Peyer's patch (tissue), 4 donors: Measurements from ENCODE around the gene DLAT. TPM values are rescaled to one million over a fixed set of nuclear protein-coding genes. Genes with fewer than 3 reads are reported as not detected.

Experiments used
- DNase-seq, 3 donors: peaks; one replicate each; pipeline ENCODE4 v3.0.0-alpha.2; 2017 to 2019
- H3K27ac ChIP-seq, 4 donors: fragments of 200-600 bp; sonication (generic); one replicate each; pipeline ENCODE4 v1.5.1; 2016 to 2019
- H3K27me3 ChIP-seq, 2 donors: fragments of 200-600 bp; sonication (generic); one replicate each; pipeline ENCODE4 v1.5.1; 2019
- H3K36me3 ChIP-seq, 3 donors: fragments of 200-600 bp; sonication (generic); one replicate each; pipeline ENCODE4 v1.5.1; 2016 to 2019
- H3K4me1 ChIP-seq, 4 donors: fragments of 200-600 bp; sonication (generic); one replicate each; pipeline ENCODE4 v1.5.1; 2016 to 2019
- H3K4me3 ChIP-seq, 4 donors: fragments of 200-600 bp; sonication (generic); 1 replicate in 3 of 4; 2 replicates in 1 of 4; pipeline ENCODE4 v1.5.1; 2016 to 2019; ENCODE audit warnings: mild to moderate bottlenecking in 1 of 4
- H3K9me3 ChIP-seq, 4 donors: fragments of 200-600 bp; sonication (generic); one replicate each; pipeline ENCODE4 v1.5.1; 2016 to 2019; ENCODE audit warnings: mild to moderate bottlenecking in 1 of 4
- CTCF ChIP-seq, 6 experiments: fragments of 450-650 bp in 4 of 6; fragments of 200-600 bp in 2 of 6; sonication (generic) in 1 of 6; IDR thresholded peaks; one replicate each; pipeline ENCODE4 v1.5.1; 2017 to 2019; ENCODE audit warnings: antibody characterized with exemption in 6 of 6, mild to moderate bottlenecking in 3 of 6, moderate library complexity in 1 of 6
- POLR2A ChIP-seq, 2 donors: fragments of 450-650 bp; IDR thresholded peaks; one replicate each; pipeline ENCODE4 v1.5.1; 2017; ENCODE audit warnings: antibody characterized with exemption in 2 of 2, mild to moderate bottlenecking in 2 of 2, moderate library complexity in 2 of 2
- small RNA-seq, 2 donors: library from RNA; depleted of rRNA; stranded (forward); fragments of <200 nt; gene quantifications; one replicate each; pipeline ENCODE3, GENCODE V24; 2016
- total RNA-seq, 4 donors: library from RNA; depleted of rRNA; stranded (reverse); fragments of >200 nt; gene quantifications; one replicate each; pipeline ENCODE4 v1.1.0, GENCODE V29; 2016

Gene DLAT
- total RNA-seq, 4 donors from 2014 or later: 23.2 to 28.6 (median 27.0) TPM

GRCh38 chr11:112106070-112106469, 80.9 kb downstream of the DLAT start:
- Histone ChIP-seq H3K27ac (no peak overlapping the region), H3K36me3 (no peaks in the 10 kb centered on the region), H3K27me3 (no peaks in the 10 kb centered on the region), H3K9me3 (no peaks in the 10 kb centered on the region), H3K4me3 (no peak overlapping the region), H3K4me1 (no peaks in the 10 kb centered on the region)
- TF ChIP-seq CTCF (IDR thresholded peaks at IDR 0.05) (no peak), POLR2A (IDR thresholded peaks at IDR 0.05) (no peak)
- DNase-seq: no peak

Small RNAs within 50 kb of the gene (small RNA-seq; reads per million reads assigned to genes)
- gene AP000907.3: 0 reads per million in 2 donors
- 0 reads per million in 2 donors for gene RNU6-893P

Other genes starting within 250 kb of the DLAT start
- gene ALG9, start 153.8 kb upstream of the DLAT start, total RNA-seq: 10 to 100 TPM; 14.0 to 32.4 (median 31.7) TPM
- gene FDXACB1, start 146.2 kb upstream of the DLAT start, total RNA-seq: 1 to 10 TPM in 2 of 4 donors, under 1 TPM in 2; 0.53 to 1.7 (median 1.1) TPM
- gene CFAP68, start 145.9 kb upstream of the DLAT start, total RNA-seq: 10 to 100 TPM in 3 of 4 donors, not detected in 1; 11.9 to 22.6 (median 16.0) TPM
- gene CRYAB, start 113.6 kb upstream of the DLAT start, total RNA-seq: 10 to 100 TPM in 3 of 4 donors, 1 to 10 TPM in 1; 7.7 to 32.2 (median 14.9) TPM
- 1 to 10 TPM in 1 of 4 donors, under 1 TPM in 1, not detected in 2; 0.94 to 2.5 TPM for gene HSPB2, start 112.7 kb upstream of the DLAT start, total RNA-seq
- gene C11orf52, start 106.5 kb upstream of the DLAT start, total RNA-seq: 10 to 100 TPM in 2 of 4 donors, 1 to 10 TPM in 2; 4.1 to 15.7 (median 10.4) TPM
- gene DIXDC1, start 88.1 kb upstream of the DLAT start, total RNA-seq: 10 to 100 TPM in 3 of 4 donors, 1 to 10 TPM in 1; 9.8 to 37.1 (median 15.1) TPM
- gene PIH1D2, start 48.6 kb downstream of the DLAT start, total RNA-seq: 10 to 100 TPM in 1 of 4 donors, 1 to 10 TPM in 1, not detected in 2; 2.8 to 11.6 TPM
- gene NKAPD1, start 48.9 kb downstream of the DLAT start, total RNA-seq: 10 to 100 TPM; 10.1 to 28.1 (median 11.8) TPM
- gene TIMM8B, start 61.3 kb downstream of the DLAT start, total RNA-seq: 10 to 100 TPM; 27.8 to 33.3 (median 29.8) TPM
- gene SDHD, start 61.5 kb downstream of the DLAT start, total RNA-seq: 100 to 1,000 TPM; 114 to 290 (median 149) TPM
- gene IL18, start 138.7 kb downstream of the DLAT start, total RNA-seq: 10 to 100 TPM; 19.0 to 57.4 (median 42.5) TPM
- gene TEX12, start 142.0 kb downstream of the DLAT start, total RNA-seq: 1 to 10 TPM in 1 of 4 donors, not detected in 3; 2.0 TPM
- 10 to 100 TPM in 3 of 4 donors, 1 to 10 TPM in 1; 9.9 to 56.2 (median 25.4) TPM for gene BCO2, start 150.1 kb downstream of the DLAT start, total RNA-seq
- gene PTS, start 201.0 kb downstream of the DLAT start, total RNA-seq: 10 to 100 TPM; 15.7 to 34.3 (median 24.5) TPM
- not detected for gene PLET1, start 235.5 kb downstream of the DLAT start, total RNA-seq